ENCODE measurements around the gene GKN1. TPM values are rescaled to one million over a fixed set of nuclear protein-coding genes. Genes with fewer than 3 reads are reported as not detected.

Gene GKN1
- total RNA-seq (2022; extraction: Qiagen RNA extraction), result 0.37 to 0.94 TPM (median 0.48 TPM) in 5 replicates

GRCh38 chr2:68974251-68974650 lies at the start of gene GKN1:
GKN1 (plus strand) TSS chr2:68974636; CDS start chr2:68974678, 42 bp downstream.

GRCh38 chr2:68952887-68953521 lies 21.4 kb upstream of the GKN1 start, which contains the start of gene GKN2:
GKN2 (minus strand) TSS chr2:68952893; CDS start chr2:68952861, 32 bp downstream.

GRCh38 chr2:69013142-69013839 lies 38.9 kb downstream of the GKN1 start, which contains the start of gene ANTXR1:
ANTXR1 (plus strand) TSS chr2:69013179; CDS start chr2:69013500, 321 bp downstream.

Other genes with a start within 250 kb of the GKN1 start
- 0.18 to 0.39 TPM (median 0.26 TPM) in 5 replicates for gene ARHGAP25, start 239.8 kb upstream of the GKN1 start, total RNA-seq (2022; extraction: Qiagen RNA extraction)
- not detected in 5 replicates for gene BMP10, start 103.2 kb upstream of the GKN1 start, total RNA-seq (2022; extraction: Qiagen RNA extraction)
- gene GKN2, start 21.7 kb upstream of the GKN1 start, total RNA-seq (2022; extraction: Qiagen RNA extraction), result 1.8 to 3.1 TPM (median 2.5 TPM) in 5 replicates
- gene ANTXR1, start 38.5 kb downstream of the GKN1 start, total RNA-seq (2022; extraction: Qiagen RNA extraction), result 97.2 to 167 TPM (median 135 TPM) in 5 replicates